ENCODE results near the gene C1QTNF12. TPM values are rescaled to one million over a fixed set of nuclear protein-coding genes. Genes with fewer than 3 reads are reported as not detected.
A peak's percentile ranks its signal among the peaks of the same experiment; 100 is the strongest.

The C1QTNF12 gene
- total RNA-seq, 1 donor from 2014 or later: 1.3 TPM

DNA sequence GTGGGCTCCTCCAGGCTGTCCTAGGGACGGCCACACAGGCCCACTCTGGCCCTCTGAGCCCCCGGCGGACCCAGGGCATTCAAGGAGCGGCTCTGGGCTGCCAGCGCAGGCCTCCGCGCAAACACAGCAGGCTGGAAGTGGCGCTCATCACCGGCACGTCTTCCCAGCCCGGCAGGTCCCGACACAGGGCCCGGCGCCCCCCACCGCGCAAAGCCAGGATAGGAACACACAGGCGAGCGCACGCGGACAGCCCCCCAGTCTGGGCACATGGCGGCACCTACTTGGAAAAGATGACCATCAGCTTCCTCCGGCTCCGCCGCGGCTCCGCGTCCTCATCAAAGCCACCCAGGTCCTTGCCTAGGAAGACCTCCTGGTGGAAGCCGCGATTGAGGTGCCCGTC lies 18.3 kb downstream of the C1QTNF12 start:
- TF ChIP-seq, protein P1, sequence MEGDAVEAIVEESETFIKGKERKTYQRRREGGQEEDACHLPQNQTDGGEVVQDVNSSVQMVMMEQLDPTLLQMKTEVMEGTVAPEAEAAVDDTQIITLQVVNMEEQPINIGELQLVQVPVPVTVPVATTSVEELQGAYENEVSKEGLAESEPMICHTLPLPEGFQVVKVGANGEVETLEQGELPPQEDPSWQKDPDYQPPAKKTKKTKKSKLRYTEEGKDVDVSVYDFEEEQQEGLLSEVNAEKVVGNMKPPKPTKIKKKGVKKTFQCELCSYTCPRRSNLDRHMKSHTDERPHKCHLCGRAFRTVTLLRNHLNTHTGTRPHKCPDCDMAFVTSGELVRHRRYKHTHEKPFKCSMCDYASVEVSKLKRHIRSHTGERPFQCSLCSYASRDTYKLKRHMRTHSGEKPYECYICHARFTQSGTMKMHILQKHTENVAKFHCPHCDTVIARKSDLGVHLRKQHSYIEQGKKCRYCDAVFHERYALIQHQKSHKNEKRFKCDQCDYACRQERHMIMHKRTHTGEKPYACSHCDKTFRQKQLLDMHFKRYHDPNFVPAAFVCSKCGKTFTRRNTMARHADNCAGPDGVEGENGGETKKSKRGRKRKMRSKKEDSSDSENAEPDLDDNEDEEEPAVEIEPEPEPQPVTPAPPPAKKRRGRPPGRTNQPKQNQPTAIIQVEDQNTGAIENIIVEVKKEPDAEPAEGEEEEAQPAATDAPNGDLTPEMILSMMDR (IDR thresholded peaks at IDR 0.05; ENCODE audit: insufficient read depth, low read length, severe bottlenecking): no peak
- DNase-seq (ENCODE audit: low read depth) (no peak), FAIRE-seq (no peak)
- Histone ChIP-seq H3K4me3 (ENCODE audit: low read depth, low read length) (no peak overlapping the region), H3K36me3 (ENCODE audit: control insufficient read depth, insufficient read depth, low read length) (peaks cover 32% of the 10 kb centered on the region), H3K27me3 (ENCODE audit: control insufficient read depth, insufficient read depth, low read length) (no peaks in the 10 kb centered on the region)

DNA sequence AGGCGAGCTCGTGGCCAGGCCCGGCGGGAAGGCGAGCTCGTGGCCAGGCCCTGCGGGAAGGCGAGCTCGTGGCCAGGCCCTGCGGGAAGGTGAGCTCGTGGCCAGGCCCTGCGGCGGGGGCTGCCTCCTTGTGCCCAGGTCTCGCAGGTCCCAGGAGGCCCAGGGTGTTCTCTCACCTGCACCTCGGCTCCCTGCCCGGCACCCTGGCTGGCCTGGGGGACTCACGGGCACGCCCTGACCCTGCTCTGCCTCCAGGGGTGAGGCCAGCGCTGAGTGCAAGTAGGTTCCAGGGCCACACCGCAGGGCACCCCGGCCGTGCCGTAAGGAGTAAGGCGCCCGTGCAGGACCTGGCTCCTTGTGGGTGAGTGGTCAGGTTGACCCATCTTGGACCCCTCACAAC lies 19.1 kb downstream of the C1QTNF12 start:
- Histone ChIP-seq H3K4me3 (ENCODE audit: low read depth, low read length) (no peak overlapping the region), H3K27me3 (ENCODE audit: control insufficient read depth, insufficient read depth, low read length) (no peaks in the 10 kb centered on the region), H3K36me3 (ENCODE audit: control insufficient read depth, insufficient read depth, low read length) (peaks cover 40% of the 10 kb centered on the region)
- FAIRE-seq (no peak), DNase-seq (ENCODE audit: low read depth) (no peak)
- TF ChIP-seq, protein P1 (IDR thresholded peaks at IDR 0.05; ENCODE audit: insufficient read depth, low read length, severe bottlenecking): no peak

DNA sequence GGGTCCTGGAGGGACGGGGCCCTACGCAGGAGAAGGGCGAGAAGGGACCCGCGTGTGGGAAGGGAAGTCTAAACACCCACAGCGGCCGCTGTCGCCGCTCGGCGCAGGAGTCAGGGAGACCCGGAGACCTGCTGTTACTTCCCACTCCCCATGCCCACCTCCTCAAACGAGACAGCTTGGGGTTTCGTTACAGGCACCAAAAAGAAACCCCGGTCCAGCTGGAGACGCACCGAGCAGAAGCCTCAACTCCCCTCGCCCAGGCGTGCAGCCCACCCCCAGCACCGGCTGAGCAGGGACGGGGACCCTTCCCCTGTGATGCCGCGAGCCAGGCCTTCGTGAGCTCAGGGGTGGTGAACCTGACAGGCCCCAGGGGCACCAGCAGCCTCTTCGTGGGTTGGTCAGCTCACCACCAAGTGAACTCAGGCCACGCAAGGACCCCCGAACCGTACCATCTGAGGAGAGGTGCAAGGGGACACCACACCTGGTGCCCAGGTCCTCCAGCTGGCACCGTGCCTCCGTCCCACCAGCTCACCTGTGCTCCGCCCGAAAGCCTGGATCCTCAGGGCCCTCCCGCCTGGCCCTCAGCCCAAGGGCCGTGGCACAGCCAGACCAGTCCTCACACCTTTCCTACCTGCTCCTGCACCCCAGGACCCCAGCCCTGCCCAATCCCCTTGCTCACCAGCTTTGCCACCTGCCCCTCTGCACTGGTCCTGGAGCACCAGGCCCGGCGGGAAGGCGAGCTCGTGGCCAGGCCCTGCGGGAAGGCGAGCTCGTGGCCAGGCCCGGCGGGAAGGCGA lies 19.8 kb downstream of the C1QTNF12 start:
- no peak for FAIRE-seq
- no peak for DNase-seq (ENCODE audit: low read depth)
- no peaks in the 10 kb centered on the region for H3K27me3 ChIP-seq (ENCODE audit: control insufficient read depth, insufficient read depth, low read length)
- TF ChIP-seq, protein P1 (IDR thresholded peaks at IDR 0.05; ENCODE audit: insufficient read depth, low read length, severe bottlenecking): no peak
- peaks cover 44% of the 10 kb centered on the region for H3K36me3 ChIP-seq (ENCODE audit: control insufficient read depth, insufficient read depth, low read length)
- no peak overlapping the region for H3K4me3 ChIP-seq (ENCODE audit: low read depth, low read length)

DNA sequence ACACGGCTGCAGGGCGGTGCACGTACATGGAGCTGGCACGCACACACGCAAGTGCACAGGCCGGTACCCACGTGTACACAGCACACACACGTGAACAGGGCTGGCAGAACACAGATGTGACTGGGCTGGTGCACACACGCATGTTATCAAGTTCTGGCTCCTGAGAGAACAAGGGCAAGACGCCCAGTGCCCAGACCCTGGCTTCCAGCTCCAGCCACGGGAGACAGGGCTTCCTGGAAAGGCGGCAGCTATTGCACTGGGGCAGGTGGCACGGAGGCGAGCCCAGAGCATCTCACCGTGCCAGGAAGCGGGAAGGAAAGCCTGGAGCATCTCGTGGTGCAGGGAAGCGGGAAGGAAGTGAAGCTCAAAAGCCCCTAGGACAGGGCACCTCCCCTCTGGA lies 20.6 kb downstream of the C1QTNF12 start:
- peaks cover 47% of the 10 kb centered on the region for H3K36me3 ChIP-seq (ENCODE audit: control insufficient read depth, insufficient read depth, low read length)
- peak; percentile 64 for FAIRE-seq

DNA sequence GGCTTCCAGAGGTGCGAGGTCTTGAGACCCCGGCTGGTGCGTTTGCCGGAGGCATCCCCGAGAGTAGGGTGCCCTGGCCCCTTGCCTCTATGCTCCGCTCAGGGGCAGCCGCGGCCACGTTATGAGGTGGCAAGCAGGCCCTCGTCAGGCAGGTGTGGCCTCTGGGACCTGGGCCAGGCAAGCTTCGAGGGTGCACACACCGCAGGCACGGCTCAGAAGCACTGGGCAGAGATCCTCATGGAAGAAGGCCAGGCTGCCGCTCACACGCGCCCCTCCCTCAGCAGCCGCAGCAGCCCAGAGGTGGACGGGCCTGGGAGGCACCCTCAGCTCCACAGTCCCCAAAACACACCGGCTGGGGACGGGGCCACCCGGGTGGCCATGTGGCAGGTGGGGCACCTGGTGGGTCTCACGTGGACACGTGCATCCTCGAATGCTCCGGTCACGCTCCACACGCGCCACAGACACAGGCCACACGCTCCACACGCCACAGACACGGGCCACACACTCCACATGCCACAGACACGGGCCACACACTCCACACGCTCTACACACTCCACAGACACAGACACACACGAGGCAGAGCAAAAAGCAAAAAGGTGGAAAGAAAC lies 21.2 kb downstream of the C1QTNF12 start:
- FAIRE-seq: peak; percentile 52
- H3K4me3 ChIP-seq (ENCODE audit: low read depth, low read length): no peak overlapping the region
- TF ChIP-seq, protein P1 (IDR thresholded peaks at IDR 0.05; ENCODE audit: insufficient read depth, low read length, severe bottlenecking): no peak
- H3K36me3 ChIP-seq (ENCODE audit: control insufficient read depth, insufficient read depth, low read length): peaks cover 48% of the 10 kb centered on the region
- DNase-seq (ENCODE audit: low read depth): no peak
- H3K27me3 ChIP-seq (ENCODE audit: control insufficient read depth, insufficient read depth, low read length): no peaks in the 10 kb centered on the region

More for the DNA sequence above, 20.6 kb downstream of the C1QTNF12 start:
- DNase-seq (ENCODE audit: low read depth): no peak
- TF ChIP-seq, protein P1 (IDR thresholded peaks at IDR 0.05; ENCODE audit: insufficient read depth, low read length, severe bottlenecking): no peak
- no peak overlapping the region for H3K4me3 ChIP-seq (ENCODE audit: low read depth, low read length)
- no peaks in the 10 kb centered on the region for H3K27me3 ChIP-seq (ENCODE audit: control insufficient read depth, insufficient read depth, low read length)

Data from bronchial epithelial cell (primary cell).